GM21390 (cell line): ENCODE results near the gene NACC2.
A peak's percentile ranks its signal among the peaks of the same experiment; 100 is the strongest.
"Not testable (repeated sequence)": the region's sequence is repeated elsewhere in the genome, so short reads cannot be mapped to it uniquely, and the experiment has no call there.

ENCODE experiments used
- ATAC-seq: cut with Tn5 transposase; IDR thresholded peaks from one replicate; pipeline ENCODE4 v1.9.1; 2021; ENCODE audit not compliant: unreplicated experiment

NACC2 gene

GRCh38 chr9:135968601-135969000 is 126.5 kb downstream of the NACC2 start:
- ATAC-seq, result no peak

GRCh38 chr9:135968083-135968476 is 127.0 kb downstream of the NACC2 start:
- no peak for ATAC-seq

- ATAC-seq, result not testable (repeated sequence)
Observed at GRCh38 chr9:135966916-135967260, 128.2 kb downstream of the NACC2 start.

- no peak for ATAC-seq
Observed at GRCh38 chr9:135965124-135965756, 129.8 kb downstream of the NACC2 start.

GRCh38 chr9:135963938-135964337 is 131.2 kb downstream of the NACC2 start:
- ATAC-seq, result no peak

- no peak for ATAC-seq
Observed at GRCh38 chr9:135963338-135963737, 131.8 kb downstream of the NACC2 start.

- ATAC-seq, result no peak
Observed at GRCh38 chr9:135962696-135963307, 132.3 kb downstream of the NACC2 start.

- ATAC-seq, result no peak
Observed at GRCh38 chr9:135961811-135962695, 133.0 kb downstream of the NACC2 start.

GRCh38 chr9:135961277-135961715 is 133.8 kb downstream of the NACC2 start, which contains the start of gene UBAC1:
TSS of gene UBAC1 (minus strand) at chr9:135961373. CDS start at chr9:135961162, 211 bp downstream.
- ATAC-seq, result peak; percentile 91

GRCh38 chr9:135960411-135961276 is 134.4 kb downstream of the NACC2 start:
- ATAC-seq, result peak; percentile 23

- no peak for ATAC-seq
Observed at GRCh38 chr9:135959814-135960213, 135.3 kb downstream of the NACC2 start.

- ATAC-seq, result no peak
Observed at GRCh38 chr9:135958485-135958884, 136.6 kb downstream of the NACC2 start.

- ATAC-seq, result no peak
Observed at GRCh38 chr9:135957431-135957830, 137.7 kb downstream of the NACC2 start.

- no peak for ATAC-seq
Observed at GRCh38 chr9:135956802-135957174, 138.3 kb downstream of the NACC2 start.
